Dendritic cell treated with granulocyte-macrophage colony-stimulating factor and Interleukin-4, amounts not matched to agents 40 ng/mL and 50 ng/mL, for 4 days (primary cell): ENCODE results near the gene NEURL2.

Experiments
- H3K27ac Mint-ChIP-seq: one replicate; pipeline ENCODE4 v1.8.0; 2022; ENCODE audit warnings: mild to moderate bottlenecking, mixed read lengths
- H3K27me3 Mint-ChIP-seq: one replicate; pipeline ENCODE4 v1.8.0; 2022; ENCODE audit warnings: mild to moderate bottlenecking, mixed read lengths
- H3K36me3 Mint-ChIP-seq: one replicate; pipeline ENCODE4 v1.8.0; 2022; ENCODE audit warnings: low read depth, mixed read lengths
- H3K4me1 Mint-ChIP-seq: one replicate; pipeline ENCODE4 v1.8.0; 2022; ENCODE audit warnings: low read depth, mixed read lengths
- H3K4me3 Mint-ChIP-seq: one replicate; pipeline ENCODE4 v1.8.0; 2022; ENCODE audit warnings: mild to moderate bottlenecking, moderate library complexity, mixed read lengths
- H3K9me3 Mint-ChIP-seq: one replicate; pipeline ENCODE4 v1.8.0; 2022; ENCODE audit warnings: mixed read lengths
- intact Hi-C: fragments of 100-400 bp; cut with micrococcal nuclease; formaldehyde crosslinking; loops from one replicate; pipeline ENCODE4 v1.15.0; 2022

The NEURL2 gene

GRCh38 chr20:45860560-45861220, 30.3 kb downstream of the NEURL2 start:
- Mint-ChIP-seq H3K27ac (no peak overlapping the region), H3K36me3 (peaks cover 14% of the 10 kb centered on the region), H3K4me3 (no peak overlapping the region), H3K4me1 (peaks cover 51% of the 10 kb centered on the region), H3K27me3 (no peaks in the 10 kb centered on the region), H3K9me3 (no peaks in the 10 kb centered on the region)
- intact Hi-C loops: no loop called here

GRCh38 chr20:45859916-45860315, 31.1 kb downstream of the NEURL2 start:
- H3K36me3 Mint-ChIP-seq: peaks cover 19% of the 10 kb centered on the region
- H3K9me3 Mint-ChIP-seq: no peaks in the 10 kb centered on the region
- no peaks in the 10 kb centered on the region for H3K27me3 Mint-ChIP-seq
- intact Hi-C loops: no loop called here
- H3K4me3 Mint-ChIP-seq: no peak overlapping the region
- no peak overlapping the region for H3K27ac Mint-ChIP-seq
- peaks cover 52% of the 10 kb centered on the region for H3K4me1 Mint-ChIP-seq

GRCh38 chr20:45857882-45858216, 33.2 kb downstream of the NEURL2 start:
- Mint-ChIP-seq H3K9me3 (no peaks in the 10 kb centered on the region), H3K36me3 (peaks cover 39% of the 10 kb centered on the region), H3K4me3 (peak overlapping the region; percentile 91), H3K27me3 (no peaks in the 10 kb centered on the region), H3K27ac (peak overlapping the region; percentile 96), H3K4me1 (peaks cover 59% of the 10 kb centered on the region)
- intact Hi-C loops: loop anchor here (1.0 to 2.0 kb wide), 2 partner anchors 45 to 77 kb away; partner anchors contain the start of gene UBE2C

GRCh38 chr20:45857114-45857881, 33.7 kb downstream of the NEURL2 start, which contains the start of the genes ACOT8 and ZSWIM3:
TSS of gene ACOT8 (minus strand) at chr20:45857392. CDS start at chr20:45857315, 77 bp downstream.
TSS of gene ZSWIM3 (plus strand) at chr20:45857614. CDS start at chr20:45857826, 212 bp downstream.
- Mint-ChIP-seq H3K4me1 (peaks cover 59% of the 10 kb centered on the region), H3K9me3 (no peaks in the 10 kb centered on the region), H3K27ac (peak within 1 kb of the TSS; percentile 96), H3K4me3 (peak within 1 kb of the TSS; percentile 91), H3K27me3 (no peaks in the 10 kb centered on the region), H3K36me3 (peaks cover 44% of the 10 kb centered on the region)
- intact Hi-C loops: loop anchor here (1.0 to 2.0 kb wide), 2 partner anchors 44 to 78 kb away; partner anchors contain the start of gene UBE2C

- Mint-ChIP-seq H3K36me3 (peaks cover 82% of the 10 kb centered on the region), H3K27me3 (no peaks in the 10 kb centered on the region), H3K4me3 (no peak overlapping the region), H3K4me1 (peaks cover 33% of the 10 kb centered on the region), H3K27ac (no peak overlapping the region), H3K9me3 (no peaks in the 10 kb centered on the region)
- intact Hi-C loops: no loop called here
Observed at GRCh38 chr20:45853484-45853883, 37.5 kb downstream of the NEURL2 start.

GRCh38 chr20:45852326-45852725, 38.7 kb downstream of the NEURL2 start:
- peaks cover 89% of the 10 kb centered on the region for H3K36me3 Mint-ChIP-seq
- H3K4me1 Mint-ChIP-seq: peaks cover 23% of the 10 kb centered on the region
- no peaks in the 10 kb centered on the region for H3K9me3 Mint-ChIP-seq
- H3K4me3 Mint-ChIP-seq: no peak overlapping the region
- H3K27me3 Mint-ChIP-seq: no peaks in the 10 kb centered on the region
- intact Hi-C loops: no loop called here
- no peak overlapping the region for H3K27ac Mint-ChIP-seq

GRCh38 chr20:45851501-45851900, 39.5 kb downstream of the NEURL2 start:
- Mint-ChIP-seq H3K4me3 (no peak overlapping the region), H3K27me3 (no peaks in the 10 kb centered on the region), H3K9me3 (no peaks in the 10 kb centered on the region), H3K27ac (no peak overlapping the region), H3K4me1 (peaks cover 20% of the 10 kb centered on the region), H3K36me3 (peaks cover 89% of the 10 kb centered on the region)
- intact Hi-C loops: no loop called here

GRCh38 chr20:45850926-45851325, 40.1 kb downstream of the NEURL2 start:
- no peak overlapping the region for H3K27ac Mint-ChIP-seq
- no peaks in the 10 kb centered on the region for H3K9me3 Mint-ChIP-seq
- intact Hi-C loops: no loop called here
- H3K36me3 Mint-ChIP-seq: peaks cover 94% of the 10 kb centered on the region
- H3K4me3 Mint-ChIP-seq: no peak overlapping the region
- H3K4me1 Mint-ChIP-seq: peaks cover 14% of the 10 kb centered on the region
- H3K27me3 Mint-ChIP-seq: no peaks in the 10 kb centered on the region

GRCh38 chr20:45850238-45850637, 40.8 kb downstream of the NEURL2 start:
- Mint-ChIP-seq H3K9me3 (no peaks in the 10 kb centered on the region), H3K4me3 (no peak overlapping the region), H3K27me3 (no peaks in the 10 kb centered on the region), H3K4me1 (peaks cover 10% of the 10 kb centered on the region), H3K36me3 (peaks cover 99% of the 10 kb centered on the region), H3K27ac (no peak overlapping the region)
- intact Hi-C loops: no loop called here

GRCh38 chr20:45848969-45849582, 41.9 kb downstream of the NEURL2 start:
- Mint-ChIP-seq H3K9me3 (no peaks in the 10 kb centered on the region), H3K4me3 (no peak overlapping the region), H3K27ac (no peak overlapping the region), H3K36me3 (peaks cover 99% of the 10 kb centered on the region), H3K4me1 (no peaks in the 10 kb centered on the region), H3K27me3 (no peaks in the 10 kb centered on the region)
- intact Hi-C loops: no loop called here

- intact Hi-C loops: no loop called here
- Mint-ChIP-seq H3K27ac (no peak overlapping the region), H3K9me3 (no peaks in the 10 kb centered on the region), H3K27me3 (no peaks in the 10 kb centered on the region), H3K4me1 (peaks cover 2% of the 10 kb centered on the region), H3K4me3 (no peak overlapping the region), H3K36me3 (peaks cover 99% of the 10 kb centered on the region)
Observed at GRCh38 chr20:45848421-45848820, 42.6 kb downstream of the NEURL2 start.

GRCh38 chr20:45845452-45845851, 45.6 kb downstream of the NEURL2 start:
- no peaks in the 10 kb centered on the region for H3K9me3 Mint-ChIP-seq
- peaks cover 93% of the 10 kb centered on the region for H3K36me3 Mint-ChIP-seq
- peaks cover 28% of the 10 kb centered on the region for H3K4me1 Mint-ChIP-seq
- intact Hi-C loops: no loop called here
- H3K27me3 Mint-ChIP-seq: no peaks in the 10 kb centered on the region
- H3K4me3 Mint-ChIP-seq: no peak overlapping the region
- H3K27ac Mint-ChIP-seq: no peak overlapping the region

- Mint-ChIP-seq H3K27me3 (no peaks in the 10 kb centered on the region), H3K36me3 (peaks cover 85% of the 10 kb centered on the region), H3K4me1 (peaks cover 28% of the 10 kb centered on the region), H3K9me3 (no peaks in the 10 kb centered on the region), H3K27ac (no peak overlapping the region), H3K4me3 (no peak overlapping the region)
- intact Hi-C loops: no loop called here
Observed at GRCh38 chr20:45843506-45843905, 47.5 kb downstream of the NEURL2 start.

- intact Hi-C loops: no loop called here
- H3K27ac Mint-ChIP-seq: no peak overlapping the region
Observed at GRCh38 chr20:45842169-45842812, 48.7 kb downstream of the NEURL2 start.

More at GRCh38 chr20:45842169-45842812, 48.7 kb downstream of the NEURL2 start:
- no peak overlapping the region for H3K4me3 Mint-ChIP-seq
- no peaks in the 10 kb centered on the region for H3K27me3 Mint-ChIP-seq
- no peaks in the 10 kb centered on the region for H3K9me3 Mint-ChIP-seq
- peaks cover 28% of the 10 kb centered on the region for H3K4me1 Mint-ChIP-seq
- peaks cover 74% of the 10 kb centered on the region for H3K36me3 Mint-ChIP-seq
